PC-3 (cell line): ENCODE results near the gene CD8A. TPM values are rescaled to one million over a fixed set of nuclear protein-coding genes. Genes with fewer than 3 reads are reported as not detected.
A peak's percentile ranks its signal among the peaks of the same experiment; 100 is the strongest.

Experiments
- ATAC-seq: fragments of 200-7000 bp; cut with Tn5 transposase; 2 replicates; pipeline ENCODE4 v1.9.1; 2020; ENCODE audit warnings: mild to moderate bottlenecking, moderate library complexity
- BruUV-seq: library from RNA; stranded (reverse); fragments of 400-500 nt; replicated peaks from 2 replicates; lab custom pipeline; 2021; lab: Mats Ljungman, UMichigan
- CTCF ChIA-PET: fragments of 300-600 bp; sonication (Branson Sonifier 250); formaldehyde crosslinking; loops from one replicate; lab custom pipeline; 2022; ENCODE audit warnings: antibody characterized with exemption; lab: Charles Lee
- POLR2A ChIA-PET: fragments of 300-600 bp; sonication (Branson Sonifier 250); formaldehyde crosslinking; loops from one replicate; lab custom pipeline; 2022; ENCODE audit warnings: antibody characterized with exemption; ENCODE audit not compliant: unreplicated experiment; lab: Charles Lee
- DNase-seq: peaks from one replicate; pipeline ENCODE4 v3.0.0-alpha.2; 2015
- H2AFZ ChIP-seq: fragments of 300-600 bp; sonication (generic); 2 replicates; pipeline ENCODE4 v1.6.0; 2016; ENCODE audit warnings: antibody characterized with exemption, low read length
- H3F3A ChIP-seq: fragments of 300-600 bp; sonication (generic); one replicate; pipeline ENCODE4 v1.6.0; 2017; ENCODE audit warnings: antibody characterized with exemption, low read length, control low read depth, mild to moderate bottlenecking; ENCODE audit not compliant: unreplicated experiment
- H3K27ac ChIP-seq: fragments of 300-600 bp; sonication (generic); 2 replicates; pipeline ENCODE4 v1.5.1; 2016; ENCODE audit warnings: mild to moderate bottlenecking, low read length
- H3K27me3 ChIP-seq: fragments of 300-600 bp; sonication (generic); 2 replicates; pipeline ENCODE4 v1.6.1; 2016; ENCODE audit warnings: low read length, mixed read lengths
- H3K36me3 ChIP-seq: fragments of 300-600 bp; sonication (generic); 2 replicates; pipeline ENCODE4 v1.6.1; 2016; ENCODE audit warnings: low read depth, mixed run types, low read length, mixed read lengths
- H3K4me1 ChIP-seq: fragments of 300-600 bp; sonication (generic); 2 replicates; pipeline ENCODE4 v1.5.1; 2016; ENCODE audit warnings: low read length; ENCODE audit not compliant: insufficient read depth
- H3K4me2 ChIP-seq: fragments of 300-600 bp; sonication (generic); 2 replicates; pipeline ENCODE4 v1.6.0; 2016; ENCODE audit warnings: low read length
- H3K4me3 ChIP-seq: fragments of 300-600 bp; sonication (generic); 2 replicates; pipeline ENCODE4 v1.5.1; 2016; ENCODE audit warnings: mild to moderate bottlenecking, low read length, mixed read lengths
- H3K79me2 ChIP-seq: fragments of 300-600 bp; sonication (generic); 2 replicates; pipeline ENCODE4 v1.6.1; 2017; ENCODE audit warnings: low read length, mixed read lengths
- H3K9ac ChIP-seq: fragments of 300-600 bp; sonication (generic); 2 replicates; pipeline ENCODE4 v1.6.0; 2016; ENCODE audit warnings: mild to moderate bottlenecking, low read length
- H3K9me2 ChIP-seq: fragments of 300-600 bp; sonication (generic); replicated peaks from 2 replicates; pipeline ENCODE4 v1.6.1; 2016; ENCODE audit warnings: mixed run types, low read length, mixed read lengths
- H3K9me3 ChIP-seq: fragments of 300-600 bp; sonication (generic); 2 replicates; pipeline ENCODE4 v1.6.1; 2016; ENCODE audit warnings: low read length, mixed read lengths
- H4K20me1 ChIP-seq: fragments of 300-600 bp; sonication (generic); 2 replicates; pipeline ENCODE4 v1.6.1; 2016; ENCODE audit warnings: low read length, mixed read lengths
- CTCF ChIP-seq: fragments of 300-600 bp; sonication (generic); conservative IDR thresholded peaks from 2 replicates; pipeline ENCODE4 v1.5.1; 2017; ENCODE audit warnings: antibody characterized with exemption, low read depth, mild to moderate bottlenecking, low read length
- EZH2 ChIP-seq: fragments of 300-600 bp; sonication (generic); IDR thresholded peaks from one replicate; pipeline ENCODE4 v1.6.1; 2017; ENCODE audit warnings: antibody characterized with exemption, mild to moderate bottlenecking, low read length; ENCODE audit not compliant: unreplicated experiment
- EZH2phosphoT487 ChIP-seq: fragments of 300-600 bp; sonication (generic); IDR thresholded peaks from 2 replicates; pipeline ENCODE4 v1.6.1; 2018; ENCODE audit warnings: mild to moderate bottlenecking, antibody characterized with exemption, low read length, borderline replicate concordance
- intact Hi-C: fragments of 100-400 bp; cut with micrococcal nuclease; formaldehyde crosslinking; loops from 2 replicates; pipeline ENCODE4 v1.9.0; 2023
- total RNA-seq: library from RNA; depleted of rRNA; stranded (reverse); fragments of >200 nt; gene quantifications from 2 replicates; pipeline ENCODE4 v1.2.3, GENCODE V29; 2014

CD8A gene
- total RNA-seq, 1 experiment from 2014 or later, result 0.18 TPM

- H3K9me2 ChIP-seq, result no peaks in the 10 kb centered on the region
- H2AFZ ChIP-seq, result no peak overlapping the region
- no peaks in the 10 kb centered on the region for H3F3A ChIP-seq
- no peaks in the 10 kb centered on the region for H3K9me3 ChIP-seq
- ATAC-seq (no peak), DNase-seq (no peak)
- H3K36me3 ChIP-seq, result peaks cover 34% of the 10 kb centered on the region
- no peak overlapping the region for H3K27ac ChIP-seq
- H3K9ac ChIP-seq, result no peak overlapping the region
- peaks cover 9% of the 10 kb centered on the region for H3K79me2 ChIP-seq
- intact Hi-C loops, result loop anchor here (5.0 kb wide), 1 partner anchor 131 kb away; the partner anchor contains the start of gene RNF103
- ChIA-PET POLR2A (no interaction called here), CTCF (interaction anchor here (0.5 kb wide), 1 partner anchor 11 kb away, joined by 4 read pairs; no protein-coding TSS in a partner anchor)
- H3K4me2 ChIP-seq, result no peak overlapping the region
- no peaks in the 10 kb centered on the region for H3K27me3 ChIP-seq
- H4K20me1 ChIP-seq, result no peaks in the 10 kb centered on the region
- BruUV-seq, result TSS peak; percentile 5
- TF ChIP-seq EZH2phosphoT487 (no peak), CTCF (no peak), EZH2 (no peak)
- H3K4me1 ChIP-seq, result no peaks in the 10 kb centered on the region
- H3K4me3 ChIP-seq, result no peak overlapping the region
These were observed 37.1 kb downstream of the CD8A start for GRCh38 chr2:86753606-86754005.

- Histone ChIP-seq H3K27ac (no peak overlapping the region), H2AFZ (no peak overlapping the region), H3K79me2 (peaks cover 9% of the 10 kb centered on the region), H4K20me1 (no peaks in the 10 kb centered on the region), H3K4me1 (no peaks in the 10 kb centered on the region; the same call in 1 of the 2 replicates), H3K4me3 (no peak overlapping the region), H3K9ac (no peak overlapping the region), H3K9me2 (no peaks in the 10 kb centered on the region), H3K4me2 (no peak overlapping the region), H3K27me3 (no peaks in the 10 kb centered on the region), H3K36me3 (peaks cover 34% of the 10 kb centered on the region), H3K9me3 (no peaks in the 10 kb centered on the region), H3F3A (no peaks in the 10 kb centered on the region)
- ATAC-seq (no peak), DNase-seq (no peak)
- no TSS peak for BruUV-seq
- intact Hi-C loops, result loop anchor here (5.0 kb wide), 1 partner anchor 131 kb away; the partner anchor contains the start of gene RNF103
- CTCF ChIA-PET, result no interaction called here
- TF ChIP-seq EZH2, result no peak
- TF ChIP-seq EZH2phosphoT487, result no peak
- no peak for TF ChIP-seq CTCF
- POLR2A ChIA-PET, result no interaction called here
These were observed 37.8 kb downstream of the CD8A start for GRCh38 chr2:86752934-86753333.

- no peak overlapping the region for H3K27ac ChIP-seq
- TF ChIP-seq EZH2phosphoT487 (no peak), EZH2 (no peak), CTCF (no peak)
- H4K20me1 ChIP-seq, result no peaks in the 10 kb centered on the region
- no peaks in the 10 kb centered on the region for H3K9me2 ChIP-seq
- POLR2A ChIA-PET, result no interaction called here
- CTCF ChIA-PET, result no interaction called here
- DNase-seq (no peak), ATAC-seq (no peak)
- intact Hi-C loops, result loop anchor here (5.0 kb wide), 1 partner anchor 129 kb away; the partner anchor contains the start of gene RNF103
- no TSS peak for BruUV-seq
- H3K79me2 ChIP-seq, result peaks cover 9% of the 10 kb centered on the region
- no peak overlapping the region for H2AFZ ChIP-seq
- H3K4me1 ChIP-seq, result no peaks in the 10 kb centered on the region; the same call in 1 of the 2 replicates
- no peaks in the 10 kb centered on the region for H3F3A ChIP-seq
- no peaks in the 10 kb centered on the region for H3K9me3 ChIP-seq
- no peaks in the 10 kb centered on the region for H3K27me3 ChIP-seq
- H3K36me3 ChIP-seq, result peaks cover 38% of the 10 kb centered on the region
- no peak overlapping the region for H3K9ac ChIP-seq
- no peak overlapping the region for H3K4me3 ChIP-seq
- no peak overlapping the region for H3K4me2 ChIP-seq
These were observed 38.9 kb downstream of the CD8A start for GRCh38 chr2:86751778-86752177.
